Measurements from ENCODE around the gene ADD1.
"Not testable (repeated sequence)": the region's sequence is repeated elsewhere in the genome, so short reads cannot be mapped to it uniquely, and the experiment has no call there.

The ADD1 gene

GRCh38 chr4:2898001-2898400, 54.4 kb downstream of the ADD1 start:
- no peak for DNase-seq

GRCh38 chr4:2900741-2901140, 57.1 kb downstream of the ADD1 start:
- DNase-seq = no peak

DNA sequence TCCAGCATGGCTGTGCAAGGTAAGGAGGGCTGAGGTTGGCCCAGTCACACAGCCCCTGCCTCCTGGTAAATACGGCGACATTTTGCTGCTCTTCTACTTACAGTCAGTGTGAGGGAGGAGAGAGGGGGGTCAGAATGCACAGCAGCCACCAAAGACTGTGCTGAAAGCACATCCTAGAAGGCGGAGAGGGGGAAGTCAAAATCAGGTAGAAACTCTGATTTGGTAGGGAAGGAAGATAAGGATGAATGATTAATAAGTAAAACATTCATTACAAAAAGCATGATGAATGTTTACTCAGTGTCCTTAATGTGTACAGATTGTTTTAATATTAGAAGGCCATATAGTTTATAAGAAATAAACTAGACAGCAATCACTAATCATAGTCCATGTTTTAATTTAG, 57.5 kb downstream of the ADD1 start:
- DNase-seq = no peak

DNA sequence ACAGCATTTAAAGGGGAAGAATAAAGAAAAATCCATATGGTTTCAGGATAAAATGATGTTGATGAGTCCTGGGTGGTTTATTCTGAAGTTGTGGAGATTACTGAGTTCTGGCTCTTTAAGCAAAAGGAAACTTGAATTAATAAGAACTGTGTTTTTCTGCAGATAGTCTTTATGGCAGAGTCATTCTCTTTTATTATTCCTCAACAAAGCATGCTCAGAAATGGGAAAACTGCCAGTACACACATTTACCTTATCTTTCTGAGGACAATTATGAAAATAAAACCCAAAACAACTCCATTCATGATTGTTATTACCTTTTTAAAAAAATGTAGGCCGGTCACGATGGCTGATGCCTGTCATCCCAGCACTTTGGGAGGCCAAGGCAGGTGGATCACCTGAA, 58.5 kb downstream of the ADD1 start:
- no peak for DNase-seq

- no peak for DNase-seq
These were observed 61.9 kb downstream of the ADD1 start for GRCh38 chr4:2905544-2905943.

GRCh38 chr4:2906218-2906617, 62.6 kb downstream of the ADD1 start:
- no peak for DNase-seq

- no peak for DNase-seq
These were observed 63.6 kb downstream of the ADD1 start for GRCh38 chr4:2907226-2907625.

DNA sequence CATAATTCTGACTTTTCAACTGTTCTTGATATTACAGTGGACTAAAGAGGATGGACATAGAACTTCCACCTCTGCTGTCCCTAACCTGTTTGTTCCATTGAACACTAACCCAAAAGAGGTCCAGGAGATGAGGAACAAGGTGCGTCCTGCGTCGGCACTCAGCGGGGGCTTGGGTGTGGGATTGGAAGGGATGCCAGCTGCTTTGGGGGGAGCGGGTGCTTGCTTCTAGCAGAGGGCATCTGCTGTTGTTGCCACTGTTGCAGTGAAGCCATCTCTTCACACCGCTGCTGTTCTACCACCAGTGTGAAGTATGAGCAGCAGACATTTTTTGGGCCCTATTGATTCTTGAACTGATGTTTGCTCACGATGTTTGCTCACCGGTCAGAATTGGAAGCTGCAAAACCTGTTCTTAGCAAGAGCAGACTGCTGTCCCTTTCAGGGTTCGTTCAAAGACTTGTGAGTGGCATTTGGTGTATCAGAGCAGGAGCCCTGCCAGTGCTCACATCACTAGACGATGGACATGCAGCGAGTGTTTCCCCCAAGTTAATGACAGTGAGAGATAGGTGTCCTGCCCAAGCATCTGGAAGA, 64.2 kb downstream of the ADD1 start:
- no peak for DNase-seq

- DNase-seq = no peak
These were observed 65.0 kb downstream of the ADD1 start for GRCh38 chr4:2908686-2909085.

DNA sequence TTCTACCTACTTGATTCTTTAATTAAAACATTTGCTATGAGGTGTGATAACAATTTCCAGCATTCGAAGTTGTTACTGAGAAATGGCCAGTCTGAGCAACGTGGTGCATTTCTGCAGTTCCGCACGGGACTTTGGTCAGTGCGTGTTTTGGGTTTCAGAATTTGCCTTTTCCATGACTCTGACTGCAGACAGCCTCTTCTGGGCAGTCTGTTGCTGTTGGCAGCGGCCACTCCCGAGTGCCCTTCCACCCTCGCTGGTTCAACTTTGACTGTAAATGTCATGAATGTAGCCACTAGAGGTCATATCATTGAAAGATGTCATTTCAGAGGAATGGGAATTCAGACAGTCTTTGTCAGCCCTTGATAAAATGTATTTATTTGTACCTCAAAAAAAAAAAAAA, 65.9 kb downstream of the ADD1 start:
- DNase-seq = no peak

- DNase-seq = no peak
These were observed 66.8 kb downstream of the ADD1 start for GRCh38 chr4:2910409-2910808.

- DNase-seq = no peak
These were observed 68.2 kb downstream of the ADD1 start for GRCh38 chr4:2911868-2912267.

DNA sequence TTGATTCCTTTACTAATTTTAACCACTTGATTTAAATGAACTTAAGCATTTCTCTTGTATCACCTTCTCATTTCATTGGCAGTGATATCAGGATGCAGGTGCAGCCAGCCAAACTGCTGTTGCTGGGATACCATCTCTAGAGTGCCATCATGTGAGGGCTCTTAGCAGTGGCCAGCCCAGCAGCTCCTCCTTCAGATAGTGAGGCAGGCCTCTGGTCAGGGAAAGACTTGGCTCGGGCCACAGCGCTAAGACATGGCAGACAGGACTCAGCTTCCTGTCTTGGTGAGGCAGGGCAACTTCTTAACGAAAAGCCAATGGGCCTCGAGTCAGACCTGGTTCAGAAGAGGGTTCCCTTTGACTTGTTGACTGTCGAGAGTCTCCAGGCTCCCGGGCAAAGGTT, 69.5 kb downstream of the ADD1 start:
- DNase-seq = no peak

- no peak for DNase-seq
These were observed 70.8 kb downstream of the ADD1 start for GRCh38 chr4:2914256-2915126.

GRCh38 chr4:2915789-2916188, 72.1 kb downstream of the ADD1 start:
- no peak for DNase-seq

DNA sequence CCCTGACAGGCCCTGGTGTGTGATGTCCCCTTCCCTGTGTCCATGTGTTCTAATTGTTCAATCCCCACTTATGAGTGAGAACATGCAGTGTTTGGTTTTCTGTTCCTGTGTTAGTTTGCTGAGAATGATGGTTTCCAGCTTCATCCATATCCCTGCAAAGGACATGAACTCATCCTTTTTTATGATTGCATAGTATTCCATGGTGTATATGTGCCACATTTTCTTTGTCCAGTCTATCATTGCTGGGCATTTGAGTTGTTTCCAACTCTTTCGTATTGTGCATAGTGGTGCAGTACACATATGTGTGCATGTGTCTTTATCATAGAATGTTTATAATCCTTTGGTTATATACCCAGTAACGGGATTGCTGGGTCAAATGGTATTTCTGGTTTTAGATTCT, 73.1 kb downstream of the ADD1 start:
- DNase-seq = not testable (repeated sequence)

GRCh38 chr4:2918300-2918699, 74.7 kb downstream of the ADD1 start:
- DNase-seq = not testable (repeated sequence)

DNA sequence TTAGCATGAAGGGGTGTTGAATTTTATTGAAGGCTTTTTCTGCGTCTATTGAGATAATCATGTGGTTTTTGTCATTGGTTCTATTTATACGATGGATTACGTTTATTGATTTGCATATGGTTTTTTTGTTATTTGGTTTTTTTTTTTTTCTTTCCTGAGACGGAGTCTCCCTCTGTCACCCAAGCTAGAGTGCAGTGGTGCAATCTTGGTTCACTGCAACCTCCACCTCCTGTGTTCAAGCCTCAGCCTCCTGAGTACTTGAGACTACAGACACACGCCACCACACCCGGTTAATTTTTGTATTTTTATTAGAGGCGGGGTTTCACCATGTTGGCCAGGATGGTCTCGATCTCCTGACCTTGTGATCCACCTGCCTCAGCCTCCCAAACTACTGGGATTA, 75.1 kb downstream of the ADD1 start:
- not testable (repeated sequence) for DNase-seq

GRCh38 chr4:2922453-2923101, 78.9 kb downstream of the ADD1 start:
- not testable (repeated sequence) for DNase-seq

DNA sequence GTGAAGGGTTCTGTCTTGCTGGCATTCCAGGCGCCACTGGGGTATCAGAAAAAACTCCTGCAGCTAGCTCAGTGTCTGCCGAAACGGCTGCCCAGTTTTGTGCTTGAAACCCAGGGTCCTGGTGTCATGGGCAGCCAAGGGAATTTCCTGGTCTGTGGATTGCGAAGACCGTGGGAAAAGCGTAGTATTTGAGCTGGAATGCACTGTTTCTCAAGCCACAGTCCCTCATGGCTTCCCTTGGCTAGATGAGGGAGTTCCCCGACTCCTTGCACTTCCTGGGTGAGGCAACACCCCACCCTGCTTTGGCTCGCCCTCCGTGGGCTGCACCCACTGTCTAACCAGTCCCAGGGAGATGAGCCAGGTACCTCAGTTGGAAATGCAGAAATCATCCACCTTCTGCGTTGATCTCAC, 79.5 kb downstream of the ADD1 start:
- DNase-seq = no peak

- DNase-seq = no peak
These were observed 80.1 kb downstream of the ADD1 start for GRCh38 chr4:2923668-2924173.

DNA sequence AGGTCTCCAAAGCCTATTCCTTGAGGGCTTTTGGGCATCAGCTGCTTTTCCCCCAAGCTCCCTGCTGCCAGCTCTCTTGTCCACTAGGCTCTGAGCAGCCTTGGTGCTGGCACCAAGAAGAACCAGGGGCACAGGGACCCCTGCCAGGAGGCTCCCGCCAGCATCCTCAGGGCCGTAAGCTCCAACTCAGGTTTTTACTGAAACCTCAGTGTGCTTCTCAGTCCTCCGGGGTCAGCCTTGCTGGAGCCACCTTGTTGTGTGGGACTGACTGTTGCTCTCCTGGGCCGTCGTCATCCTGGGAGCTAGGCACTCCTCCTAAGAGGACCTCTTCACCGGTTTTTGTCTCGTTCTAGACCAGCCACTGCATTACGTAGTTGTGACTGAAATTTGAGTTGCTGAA, 80.6 kb downstream of the ADD1 start:
- DNase-seq = no peak

DNA sequence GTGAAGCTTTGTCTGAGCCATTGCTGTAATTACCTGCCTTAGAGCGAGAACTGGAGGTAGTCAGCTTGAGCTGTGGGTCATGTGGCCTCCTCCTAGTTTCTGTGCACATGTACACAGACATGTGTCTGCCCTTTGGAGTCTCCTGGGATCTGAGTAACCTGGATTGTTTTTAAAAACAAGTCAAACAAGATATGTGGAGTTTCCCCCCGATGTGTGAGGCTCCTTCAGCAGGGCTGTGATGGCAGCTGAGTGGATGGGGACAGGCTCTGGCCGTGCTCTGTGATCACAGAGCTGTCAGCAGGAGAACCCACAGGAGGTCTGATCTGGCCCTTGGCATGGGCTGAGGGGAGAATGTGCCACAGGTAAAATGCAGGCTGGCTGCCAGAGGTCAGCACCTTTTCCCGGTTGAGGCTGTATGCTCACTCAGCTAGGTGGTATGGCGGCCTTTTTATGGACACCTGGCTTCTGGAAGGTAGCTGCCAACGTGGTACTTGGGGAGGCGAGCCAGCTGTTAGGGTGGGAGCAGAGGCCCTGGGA, 81.2 kb downstream of the ADD1 start:
- no peak for DNase-seq

GRCh38 chr4:2925496-2925895, 81.9 kb downstream of the ADD1 start:
- DNase-seq = no peak

Data from activated CD4-positive, alpha-beta T cell treated with anti-CD3 and anti-CD28 coated beads for 1 hour (primary cell).